T-helper 9 cell (primary cell): ENCODE measurements around the gene HMOX1.

Experiments used
- DNase-seq: peaks from one replicate; pipeline ENCODE4 v3.0.0-alpha.2; 2020

HMOX1 gene

DNA sequence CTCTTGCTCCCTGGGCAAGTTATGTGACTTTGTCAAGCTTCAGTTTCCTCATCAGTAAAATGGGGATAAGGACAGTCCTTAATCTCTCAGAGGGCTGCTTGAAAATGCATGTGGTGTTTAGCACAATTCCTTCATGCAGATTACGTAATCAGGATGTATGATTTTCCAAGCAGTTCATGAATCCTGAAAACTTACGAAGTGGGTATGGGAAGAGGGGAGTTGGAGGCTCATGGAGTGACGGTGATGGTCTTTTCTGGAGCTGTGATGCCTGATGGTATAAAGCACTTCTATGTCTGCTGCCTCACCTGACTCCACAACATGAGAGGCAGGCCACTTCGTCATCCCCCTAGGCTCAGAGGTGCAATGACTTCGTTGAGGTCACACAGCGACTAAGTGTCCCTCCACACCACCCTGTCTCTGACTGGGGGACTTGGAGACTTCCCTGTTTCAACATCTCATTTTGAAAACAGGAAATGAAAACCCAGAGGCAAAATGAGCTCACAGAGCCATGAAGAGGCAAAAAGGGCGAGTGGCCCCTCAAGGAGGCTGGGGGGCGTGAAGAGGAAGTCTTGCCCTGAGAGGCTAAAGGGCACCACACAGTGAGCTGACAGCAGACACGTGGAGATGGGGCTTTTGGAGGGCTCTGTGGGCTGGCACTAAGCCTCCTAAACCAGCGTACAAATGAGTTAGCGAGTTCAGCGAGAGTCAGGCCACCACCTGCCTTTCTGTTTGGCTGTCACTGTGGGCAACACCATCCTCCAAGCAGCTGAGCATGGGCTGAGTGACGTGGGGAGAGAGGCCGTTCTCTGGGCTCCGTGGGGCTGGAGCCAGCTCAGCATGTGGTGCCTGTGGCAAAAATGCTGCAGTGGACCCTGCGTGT, 29.1 kb downstream of the HMOX1 start:
- DNase-seq = no peak

DNA sequence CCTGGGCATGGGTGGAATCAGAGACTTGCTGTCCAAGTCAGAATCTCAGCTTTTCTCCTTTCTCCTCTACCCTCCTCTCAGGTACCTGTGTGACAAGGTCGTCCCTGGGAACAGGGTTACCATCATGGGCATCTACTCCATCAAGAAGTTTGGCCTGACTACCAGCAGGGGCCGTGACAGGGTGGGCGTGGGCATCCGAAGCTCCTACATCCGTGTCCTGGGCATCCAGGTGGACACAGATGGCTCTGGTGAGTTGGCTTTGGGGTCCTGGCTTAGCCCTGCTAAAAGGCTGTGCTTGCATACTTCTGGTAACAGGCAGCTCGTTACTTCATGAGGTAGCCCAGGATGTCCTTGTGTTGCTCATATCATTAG, 29.8 kb downstream of the HMOX1 start:
- DNase-seq = no peak

DNA sequence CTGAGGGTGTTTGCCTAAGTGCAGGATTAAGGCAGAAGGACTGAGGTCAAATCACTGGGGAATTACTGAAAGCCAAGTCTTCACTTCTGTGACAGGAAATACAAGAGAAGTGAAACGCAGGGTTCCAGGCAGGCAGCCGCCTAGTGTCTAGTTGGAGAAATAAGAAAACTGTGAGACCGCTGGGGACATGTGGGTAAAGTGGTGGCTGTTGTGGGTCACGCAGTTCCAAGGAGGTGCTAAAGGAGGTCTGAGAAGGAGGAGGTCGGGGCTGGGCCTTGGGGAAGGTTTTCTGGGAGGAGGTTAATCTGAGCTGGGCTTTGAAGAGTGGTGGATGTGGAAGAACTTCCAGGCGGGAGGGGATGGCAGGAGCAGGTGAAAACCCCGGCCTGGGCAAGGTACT, 30.2 kb downstream of the HMOX1 start:
- DNase-seq = no peak

DNA sequence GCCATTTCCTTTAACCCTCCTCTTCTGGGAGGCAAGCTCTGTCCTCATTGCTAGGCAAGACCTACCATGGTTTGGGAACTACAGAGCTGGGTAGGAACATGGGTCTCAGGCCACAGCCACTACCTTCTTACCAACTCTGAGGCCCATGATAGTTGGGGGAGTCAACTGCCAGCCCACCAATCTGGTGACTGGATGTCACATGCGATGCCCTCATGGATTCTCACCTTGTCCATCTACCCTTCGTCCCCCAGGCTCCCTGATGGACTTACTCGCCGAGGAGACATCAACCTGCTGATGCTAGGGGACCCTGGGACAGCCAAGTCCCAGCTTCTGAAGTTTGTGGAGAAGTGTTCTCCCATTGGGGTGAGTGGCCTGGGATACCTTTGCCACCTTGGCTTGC, 32.7 kb downstream of the HMOX1 start:
- DNase-seq = no peak

DNA sequence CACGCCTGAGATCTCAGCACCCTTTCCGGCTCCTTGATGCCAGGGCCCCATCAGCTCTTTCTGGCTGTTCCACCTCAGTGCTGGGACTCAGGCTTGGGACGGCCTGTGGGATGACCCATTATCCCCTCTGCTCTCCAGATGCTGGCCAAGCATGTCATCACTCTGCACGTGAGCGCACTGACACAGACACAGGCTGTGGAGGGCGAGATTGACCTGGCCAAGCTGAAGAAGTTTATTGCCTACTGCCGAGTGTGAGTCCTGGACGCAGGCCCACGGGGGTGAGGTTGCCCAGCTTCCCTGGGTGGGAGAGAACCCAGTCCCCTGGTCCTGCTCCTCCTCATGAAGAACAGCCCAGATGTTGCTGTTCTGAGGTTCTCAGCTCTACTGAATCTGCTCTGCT, 36.7 kb downstream of the HMOX1 start:
- DNase-seq = no peak

DNA sequence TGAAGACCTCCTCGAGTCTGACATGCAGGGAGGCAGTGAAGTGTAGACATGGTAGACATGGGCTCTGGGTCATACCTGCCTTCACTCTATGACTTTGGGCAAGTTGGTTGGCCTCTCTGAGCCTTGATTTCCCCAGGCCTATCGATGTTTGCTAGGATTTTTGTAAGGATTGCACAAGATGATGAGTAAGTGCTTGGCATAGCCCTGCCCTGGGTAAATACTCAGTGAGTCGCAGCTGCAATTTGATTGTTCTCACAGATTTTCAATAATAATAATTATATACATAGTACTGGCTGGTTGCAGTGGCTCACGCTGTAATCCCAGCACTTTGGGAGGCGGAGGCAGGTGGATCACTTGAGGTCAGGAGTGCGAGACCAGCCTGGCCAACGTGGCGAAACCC, 37.2 kb downstream of the HMOX1 start:
- DNase-seq = no peak

DNA sequence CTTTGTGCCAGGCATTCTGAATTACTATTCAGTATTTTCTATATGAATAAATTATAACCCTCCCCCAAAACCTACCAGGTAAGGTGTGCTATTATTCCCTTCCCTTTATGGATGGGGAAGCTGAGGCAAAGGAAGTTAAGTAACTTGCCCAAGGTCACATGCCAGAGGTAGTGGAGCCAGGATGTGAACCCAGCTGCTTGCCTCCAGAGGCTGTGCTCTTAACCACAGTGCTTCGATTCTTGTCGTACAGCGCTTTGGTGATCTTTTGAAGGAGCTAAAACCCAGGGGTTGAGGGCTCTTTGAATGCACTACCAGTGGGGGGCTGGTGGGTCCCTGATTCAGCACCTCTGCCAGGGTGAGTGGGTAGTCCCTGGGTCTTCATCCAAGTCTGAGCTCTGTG, 37.8 kb downstream of the HMOX1 start:
- no peak for DNase-seq

DNA sequence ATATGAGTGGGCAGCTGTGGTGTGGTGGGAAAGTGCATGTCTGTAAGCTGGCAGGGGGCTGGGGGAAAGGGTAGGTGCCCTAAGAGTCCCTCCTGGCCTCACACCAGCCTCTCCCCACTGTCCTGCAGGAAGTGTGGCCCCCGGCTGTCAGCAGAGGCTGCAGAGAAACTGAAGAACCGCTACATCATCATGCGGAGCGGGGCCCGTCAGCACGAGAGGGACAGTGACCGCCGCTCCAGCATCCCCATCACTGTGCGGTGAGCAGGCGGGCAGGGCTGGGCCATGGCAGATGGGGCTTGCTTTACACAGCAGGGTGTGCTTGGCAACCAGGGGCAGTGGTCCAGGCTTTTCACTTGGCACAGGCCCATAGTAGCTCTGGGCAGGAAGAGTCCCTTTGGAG, 38.9 kb downstream of the HMOX1 start:
- no peak for DNase-seq

DNA sequence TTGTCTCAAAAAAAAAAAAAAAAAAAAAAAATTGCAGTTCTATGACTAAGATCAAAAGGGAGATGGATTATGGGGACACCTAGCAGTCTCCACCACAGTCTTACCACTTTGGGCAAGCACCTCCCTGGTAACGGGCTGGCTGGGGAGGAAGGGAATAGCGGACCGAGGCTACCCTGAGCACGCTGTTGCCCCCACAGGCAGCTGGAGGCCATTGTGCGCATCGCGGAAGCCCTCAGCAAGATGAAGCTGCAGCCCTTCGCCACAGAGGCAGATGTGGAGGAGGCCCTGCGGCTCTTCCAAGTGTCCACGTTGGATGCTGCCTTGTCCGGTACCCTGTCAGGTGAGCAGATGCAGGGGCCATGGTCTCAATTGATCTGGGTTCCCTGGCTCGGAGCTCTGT, 40.2 kb downstream of the HMOX1 start:
- no peak for DNase-seq

DNA sequence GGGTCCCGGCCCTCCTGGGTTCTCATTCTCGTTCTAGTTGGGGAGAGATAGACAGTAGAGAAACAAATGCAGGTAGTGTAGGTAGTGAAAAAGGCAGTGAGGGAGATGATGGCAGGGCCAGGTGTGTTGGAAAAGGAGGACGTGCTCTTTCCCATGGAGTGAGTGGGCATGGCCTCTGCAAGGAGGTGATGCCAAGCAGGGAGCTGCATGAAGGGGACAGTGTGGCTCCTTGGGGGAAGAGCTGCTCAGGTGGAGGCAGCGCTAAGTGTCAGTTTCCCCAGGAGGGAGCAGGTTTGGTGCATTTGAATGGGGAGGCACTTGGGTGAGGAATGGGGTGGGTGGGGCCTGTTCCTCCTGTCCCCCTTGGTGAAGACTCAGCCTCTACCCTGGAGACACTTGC, 41.2 kb downstream of the HMOX1 start:
- DNase-seq = no peak

DNA sequence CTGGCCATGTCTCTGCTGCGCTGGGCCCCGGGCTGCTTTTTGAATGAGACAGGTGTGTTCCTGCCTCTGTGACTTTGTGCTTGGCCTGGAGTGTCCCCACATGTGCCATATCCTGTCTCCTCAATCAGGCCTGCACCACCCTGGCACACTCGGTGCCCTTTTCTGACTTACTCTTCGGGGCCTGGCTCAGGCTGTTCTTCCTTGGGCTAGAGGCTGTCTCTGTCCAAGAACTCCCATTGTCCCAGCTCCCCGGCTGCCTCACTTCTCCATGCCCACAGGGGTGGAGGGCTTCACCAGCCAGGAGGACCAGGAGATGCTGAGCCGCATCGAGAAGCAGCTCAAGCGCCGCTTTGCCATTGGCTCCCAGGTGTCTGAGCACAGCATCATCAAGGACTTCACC, 42.0 kb downstream of the HMOX1 start:
- DNase-seq = no peak

DNA sequence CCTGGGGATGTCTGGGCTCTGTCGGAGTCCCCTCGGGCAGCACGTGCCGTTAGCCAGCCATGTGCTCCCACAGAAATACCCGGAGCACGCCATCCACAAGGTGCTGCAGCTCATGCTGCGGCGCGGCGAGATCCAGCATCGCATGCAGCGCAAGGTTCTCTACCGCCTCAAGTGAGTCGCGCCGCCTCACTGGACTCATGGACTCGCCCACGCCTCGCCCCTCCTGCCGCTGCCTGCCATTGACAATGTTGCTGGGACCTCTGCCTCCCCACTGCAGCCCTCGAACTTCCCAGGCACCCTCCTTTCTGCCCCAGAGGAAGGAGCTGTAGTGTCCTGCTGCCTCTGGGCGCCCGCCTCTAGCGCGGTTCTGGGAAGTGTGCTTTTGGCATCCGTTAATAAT, 43.2 kb downstream of the HMOX1 start:
- DNase-seq = no peak

DNA sequence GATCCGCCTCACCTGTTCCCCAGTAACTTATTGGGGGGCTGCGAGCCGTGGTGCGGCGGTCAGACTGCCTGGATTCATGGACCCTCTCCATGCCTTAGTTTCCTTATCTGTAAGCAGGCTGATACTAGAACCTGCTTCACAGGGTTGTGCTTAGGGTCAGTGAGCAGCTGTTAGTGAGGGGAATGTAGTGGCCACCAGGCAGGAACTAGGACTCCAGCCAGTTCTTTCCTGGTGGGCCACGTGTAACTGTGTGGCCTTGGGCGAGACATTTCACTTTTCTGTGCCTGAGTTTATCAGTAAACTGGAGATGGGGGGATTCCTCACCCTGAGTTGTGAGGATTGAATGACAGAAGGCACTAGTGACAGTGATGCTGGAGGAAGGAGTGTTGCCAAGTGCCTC, 43.9 kb downstream of the HMOX1 start:
- DNase-seq = no peak

DNA sequence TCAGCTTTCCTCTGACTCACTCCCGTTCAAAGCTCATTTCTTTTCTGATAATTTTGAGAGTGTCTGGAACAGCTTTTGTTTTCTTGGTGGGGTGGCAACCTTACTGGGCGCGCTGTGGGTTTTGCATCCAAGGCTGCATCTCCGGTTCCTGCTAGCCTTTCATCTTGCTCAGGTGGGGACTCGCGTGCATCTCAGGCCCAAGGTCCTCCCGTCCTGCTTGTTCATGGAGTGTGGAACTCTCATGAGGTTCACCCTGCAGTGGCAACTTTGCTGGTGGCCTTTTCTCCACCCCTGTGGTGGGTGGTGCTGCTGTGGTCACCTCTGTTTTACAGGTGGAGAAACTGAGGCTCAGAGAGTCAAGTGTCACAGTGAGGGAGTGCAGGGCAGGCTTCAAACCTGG, 44.6 kb downstream of the HMOX1 start:
- no peak for DNase-seq

DNA sequence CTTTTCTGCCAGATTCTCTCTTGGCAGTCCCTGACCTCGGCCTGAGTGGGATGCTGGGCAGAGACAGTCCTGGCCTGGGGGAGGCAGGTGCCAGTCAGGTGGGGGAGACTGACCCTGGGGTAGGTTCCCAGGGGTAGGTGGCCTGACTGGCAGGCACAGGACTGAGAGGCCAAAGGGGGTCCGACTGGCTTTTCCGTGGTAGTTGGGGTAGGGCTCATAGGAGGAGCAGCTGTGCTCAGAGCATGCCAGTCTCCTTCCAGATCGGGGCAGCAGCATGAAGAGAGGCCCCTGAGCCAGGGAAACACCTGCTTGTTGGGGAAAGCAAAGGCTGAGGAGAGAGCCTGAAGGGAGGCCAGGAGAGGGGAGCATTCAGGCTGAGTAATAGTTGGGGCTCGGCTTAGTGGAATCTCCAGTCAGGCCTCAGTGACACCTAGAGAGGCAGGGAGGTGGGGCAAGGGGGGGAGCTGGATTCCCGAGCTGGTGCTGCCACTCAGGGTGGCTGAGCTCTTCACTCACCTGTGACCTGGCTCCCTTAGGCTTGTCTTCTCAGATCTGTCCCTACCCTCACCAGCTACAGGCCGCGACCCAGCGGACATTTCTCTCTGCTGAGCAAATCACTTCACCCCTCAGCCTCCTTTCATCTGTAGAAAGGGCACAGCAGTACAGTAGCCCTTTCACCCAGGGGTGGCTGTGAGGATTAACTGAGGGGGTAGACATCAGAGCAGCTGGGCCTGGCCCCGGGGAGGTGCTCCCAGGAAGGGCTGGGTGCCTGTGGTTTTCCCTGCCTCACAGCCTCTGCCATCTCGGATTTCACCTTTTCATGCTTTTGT, 45.3 kb downstream of the HMOX1 start:
- no peak for DNase-seq

DNA sequence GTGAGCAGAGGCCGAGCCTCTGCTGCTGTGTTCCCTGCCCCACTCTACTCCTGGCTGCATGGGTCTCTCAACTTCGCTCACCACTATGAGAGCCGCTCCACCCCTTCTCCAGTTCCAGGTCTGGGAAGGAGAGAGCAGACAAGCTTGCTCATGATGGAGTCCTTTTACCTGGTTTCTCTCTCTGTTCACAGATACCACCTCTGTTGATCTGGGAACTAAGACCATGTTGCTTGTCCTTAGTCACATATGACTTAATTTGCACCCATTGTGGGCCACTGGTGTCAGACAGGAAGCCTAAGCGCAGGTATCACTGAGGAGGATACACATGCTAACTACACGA, 45.9 kb downstream of the HMOX1 start:
- DNase-seq = no peak

DNA sequence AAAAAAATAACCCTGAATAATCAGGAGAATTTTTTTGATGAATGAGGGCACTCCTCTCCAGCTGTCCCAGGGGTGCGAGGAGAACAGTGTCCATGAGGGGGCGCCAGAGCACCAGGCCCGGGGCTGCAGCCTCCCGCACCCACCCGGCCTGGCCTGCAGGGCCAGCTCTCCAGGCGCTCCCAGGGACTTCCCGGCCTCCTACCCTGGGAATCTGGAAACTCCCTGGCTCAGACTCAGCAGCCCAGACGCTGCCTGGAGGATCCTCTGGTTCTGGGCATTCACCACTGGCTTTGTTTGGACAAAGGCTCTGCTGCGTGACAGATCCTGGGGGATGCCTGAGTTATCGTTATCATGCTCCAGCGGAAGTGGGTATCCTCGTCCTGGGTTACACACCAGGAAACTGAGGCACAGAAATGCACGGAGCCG, 50.0 kb downstream of the HMOX1 start:
- DNase-seq = peak; percentile 63

DNA sequence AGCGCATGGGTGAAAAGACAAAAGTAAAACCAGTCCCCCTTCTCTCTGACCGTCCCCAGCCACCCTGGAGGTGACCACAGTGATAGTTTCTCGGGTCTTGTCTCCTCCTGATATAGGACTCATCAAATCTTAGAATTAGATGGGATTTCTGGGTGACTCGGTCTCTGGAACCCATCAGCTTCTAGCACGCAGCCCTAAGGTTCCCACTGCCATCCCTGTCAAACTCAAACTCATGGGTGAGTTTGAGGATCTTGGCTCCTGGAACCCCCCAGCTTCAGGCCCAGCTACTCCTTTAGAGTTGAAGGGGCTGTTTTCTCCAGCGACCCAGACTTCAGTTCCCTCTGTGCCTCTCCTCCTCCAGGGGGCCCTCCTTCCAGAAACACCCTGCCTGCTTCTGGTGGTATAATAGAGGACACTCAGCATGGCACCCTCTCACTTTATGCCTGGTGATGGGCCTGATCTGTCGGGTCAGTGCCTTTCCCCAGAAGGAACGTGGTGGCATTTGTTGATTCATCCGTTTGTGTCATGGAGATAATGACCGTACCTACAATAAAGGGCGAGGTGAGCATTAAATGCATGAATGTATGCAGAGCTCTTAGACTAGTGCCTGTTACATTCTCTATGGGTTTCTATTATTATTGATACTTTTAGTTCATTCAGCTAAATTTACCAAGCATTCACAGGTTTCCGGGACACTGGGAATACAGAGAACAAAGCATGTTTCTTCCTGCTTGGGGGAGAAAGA, 50.8 kb downstream of the HMOX1 start:
- no peak for DNase-seq

DNA sequence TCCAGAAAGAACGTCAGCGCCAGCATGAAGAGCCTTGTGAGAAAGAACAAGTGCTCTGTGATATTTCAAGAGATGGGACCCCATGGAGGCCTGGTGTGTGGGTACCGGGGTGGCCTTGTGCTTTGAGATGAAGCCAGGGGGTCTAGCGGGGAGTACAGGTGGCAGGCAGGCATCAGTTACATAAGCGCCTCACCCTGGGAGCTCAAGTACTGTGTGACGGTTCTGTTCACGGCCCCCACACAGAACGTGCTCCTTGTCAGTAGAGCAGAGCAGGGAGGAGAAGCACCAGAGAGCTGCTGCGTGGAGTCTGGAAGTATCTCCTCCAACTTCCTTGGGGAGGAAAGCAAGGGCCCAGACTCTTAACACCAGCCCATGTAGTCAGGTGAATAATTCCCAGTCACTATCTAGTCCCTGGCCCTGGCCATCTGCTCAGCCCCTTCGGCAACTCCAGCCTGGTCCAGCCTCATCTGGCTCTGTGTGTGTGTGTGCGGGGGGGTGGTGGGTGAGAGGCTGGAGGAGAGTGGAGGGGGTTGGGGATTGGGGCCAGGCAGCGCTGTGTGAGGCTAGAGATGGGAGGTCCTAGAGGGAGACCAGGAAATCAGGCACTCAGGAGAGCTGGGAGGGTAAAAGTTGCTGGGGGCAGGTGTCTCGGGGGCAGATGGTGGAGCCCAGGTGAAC, 51.5 kb downstream of the HMOX1 start:
- DNase-seq = no peak

DNA sequence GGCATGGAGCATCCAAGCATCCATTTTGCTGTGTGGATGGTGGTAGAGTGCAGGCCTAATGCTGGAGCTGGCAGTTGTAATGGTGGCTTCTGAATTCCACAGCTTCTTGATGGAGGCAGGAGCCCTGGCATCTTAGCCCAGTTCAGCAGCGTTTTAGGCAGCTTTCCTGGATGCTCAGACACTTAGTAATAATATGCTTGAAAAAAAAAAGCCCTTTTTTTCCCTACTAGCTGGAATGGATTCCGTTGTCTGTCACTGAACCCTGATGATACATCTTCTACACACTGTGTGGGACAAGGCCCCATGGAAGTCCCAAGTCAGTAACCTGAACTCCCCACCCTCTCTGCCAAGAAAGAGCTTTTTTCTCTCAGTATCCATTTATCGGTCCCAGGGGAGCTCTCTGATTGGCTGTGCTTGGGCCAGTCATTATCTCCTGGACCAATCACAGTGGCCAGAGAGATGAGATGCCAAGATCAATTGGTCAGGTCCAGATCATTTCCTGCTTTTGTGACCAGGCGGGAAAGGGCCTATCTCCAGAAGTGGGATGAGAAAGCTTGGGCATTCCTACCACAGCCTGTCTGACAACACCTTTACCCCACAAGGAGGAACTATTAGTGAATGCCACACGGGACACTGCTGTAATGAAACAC, 53.3 kb downstream of the HMOX1 start:
- DNase-seq = no peak

DNA sequence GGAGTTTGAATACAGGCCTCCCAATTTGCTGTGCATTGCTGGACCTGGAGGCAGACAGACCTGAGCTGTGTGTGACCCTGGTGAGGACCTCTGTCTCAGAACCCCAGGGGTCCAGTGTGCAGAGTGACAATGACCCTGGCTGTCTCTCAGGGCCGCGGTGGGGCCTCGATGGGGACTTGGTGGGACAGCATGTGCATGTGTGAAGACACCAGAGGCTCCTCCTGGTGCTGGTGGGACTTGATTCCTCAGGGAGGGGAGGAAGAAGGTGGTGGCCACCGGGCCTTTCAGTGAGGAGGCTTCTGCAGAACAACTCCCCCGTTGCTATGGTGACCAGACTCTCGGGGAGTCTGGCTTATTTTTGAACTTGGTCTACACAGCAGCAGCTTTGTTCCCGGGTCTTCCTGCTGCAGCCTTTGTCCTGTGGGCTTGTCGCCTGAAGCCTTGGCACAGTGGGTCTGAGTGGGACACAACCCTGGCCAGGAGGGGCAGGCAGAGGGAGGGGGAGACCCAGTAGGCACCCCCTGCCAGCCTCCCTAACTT, 54.4 kb downstream of the HMOX1 start:
- DNase-seq = no peak

DNA sequence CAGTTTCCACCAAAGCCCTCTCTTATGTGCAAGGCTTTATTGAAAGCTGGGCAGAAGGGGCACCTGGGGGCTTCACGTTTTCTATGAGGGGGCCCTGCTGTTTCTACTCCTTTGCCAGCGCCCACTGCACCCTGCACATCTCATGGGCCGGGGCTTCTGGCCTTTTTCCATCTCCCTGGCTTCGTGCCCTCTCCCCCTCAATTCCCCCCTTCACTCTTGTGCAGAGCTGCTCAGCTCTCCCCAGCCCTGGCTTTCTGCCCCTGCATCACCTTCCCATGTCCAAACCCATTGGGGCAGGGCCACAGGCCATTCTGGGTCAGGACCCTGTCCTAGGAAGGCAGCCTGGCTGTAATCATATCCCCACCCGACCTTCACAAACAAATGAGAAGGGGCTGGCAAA, 55.5 kb downstream of the HMOX1 start:
- DNase-seq = no peak
